ENCODE measurements around the gene TIMD4.
"Not testable (repeated sequence)": the region's sequence is repeated elsewhere in the genome, so short reads cannot be mapped to it uniquely, and the experiment has no call there.

TIMD4 gene

DNA sequence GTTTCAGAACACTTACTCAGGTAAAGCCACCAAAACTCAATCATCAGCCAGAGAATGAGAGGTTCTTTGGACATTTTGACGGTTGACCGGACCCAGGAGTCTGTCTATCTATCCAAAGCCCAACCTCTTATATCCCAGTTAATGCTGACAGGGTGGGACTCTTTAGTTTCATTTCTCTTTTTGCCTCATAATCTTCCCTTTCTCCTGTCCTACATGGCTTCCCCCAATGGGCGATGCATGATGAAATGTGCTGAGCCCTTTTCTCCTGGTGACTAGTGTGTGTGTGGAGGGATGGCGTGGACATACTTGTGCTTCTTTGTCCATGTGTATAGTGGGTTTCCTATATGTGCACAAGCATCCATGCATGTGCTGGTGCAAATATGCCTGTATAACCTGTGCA, at the start of gene TIMD4:
Gene TIMD4, minus strand, starts transcription at position 102 of the 400 bp plus-strand sequence. Its CDS starts 28 bp downstream, at position 74.
- DNase-seq, result no peak

DNA sequence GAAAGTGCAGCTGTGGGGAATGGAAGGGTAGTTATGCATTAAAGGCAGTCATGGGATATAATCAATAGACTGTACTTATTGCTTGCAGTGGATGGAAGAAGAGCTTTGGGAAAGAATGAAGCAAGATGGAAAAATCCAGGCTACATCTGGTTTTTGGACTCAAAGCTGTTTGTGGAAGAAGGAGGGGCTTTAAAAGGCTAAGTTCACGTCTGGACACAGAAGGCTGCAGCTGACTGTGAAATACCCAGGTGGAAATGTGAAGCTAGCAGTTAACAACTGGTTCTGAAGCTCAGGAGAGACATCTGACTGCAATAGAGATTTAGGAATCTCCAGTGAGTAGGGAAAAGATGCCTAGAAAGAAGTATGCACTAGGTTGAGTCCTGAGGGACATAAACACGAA, 43.2 kb upstream of the TIMD4 start:
- DNase-seq, result no peak

GRCh38 chr5:157004893-157005551, 42.0 kb upstream of the TIMD4 start:
- DNase-seq, result no peak

DNA sequence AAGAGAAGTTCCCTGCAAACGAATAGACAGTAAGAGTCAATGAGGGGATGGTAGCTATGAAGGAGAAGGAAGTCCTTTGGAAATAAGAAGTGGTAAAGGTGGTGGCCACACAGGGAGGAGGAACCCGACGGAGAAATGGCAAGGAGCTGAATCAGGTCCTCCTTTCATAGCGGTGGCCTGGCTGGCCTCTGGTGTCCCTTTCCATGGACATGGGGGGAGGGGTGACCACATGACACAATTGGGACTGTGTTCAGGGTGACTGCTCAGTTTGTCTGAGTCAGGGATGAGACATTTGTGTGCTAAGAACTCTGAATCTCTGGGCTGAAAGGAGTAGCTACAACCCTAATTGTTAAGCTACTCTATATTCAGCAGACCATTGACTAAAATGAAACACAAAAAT, 28.7 kb upstream of the TIMD4 start:
- DNase-seq, result no peak

- no peak for DNase-seq
These were observed 21.0 kb upstream of the TIMD4 start for GRCh38 chr5:156984064-156984463.

DNA sequence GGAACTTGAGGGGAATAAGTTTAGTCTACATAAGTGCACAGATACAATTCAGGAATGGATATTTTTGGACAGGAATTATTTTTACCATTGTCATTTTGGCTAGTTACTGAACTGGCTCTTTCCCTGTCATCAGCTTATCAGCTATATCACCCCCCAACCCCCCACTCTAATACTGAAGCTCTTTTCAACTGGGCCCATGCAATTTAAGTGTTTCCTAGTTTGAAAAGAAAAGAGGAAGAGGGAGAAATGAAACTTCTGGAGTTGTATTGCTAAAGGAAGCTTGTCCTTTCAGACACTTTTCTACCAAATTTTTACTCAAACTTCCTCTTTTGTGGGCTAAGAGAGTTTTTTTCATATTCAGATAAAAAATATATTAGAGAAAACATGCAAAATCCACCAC, 18.5 kb upstream of the TIMD4 start:
- no peak for DNase-seq

- no peak for DNase-seq
These were observed 11.3 kb upstream of the TIMD4 start for GRCh38 chr5:156974328-156974727.

- no peak for DNase-seq
These were observed 9.0 kb upstream of the TIMD4 start for GRCh38 chr5:156971848-156972525.

DNA sequence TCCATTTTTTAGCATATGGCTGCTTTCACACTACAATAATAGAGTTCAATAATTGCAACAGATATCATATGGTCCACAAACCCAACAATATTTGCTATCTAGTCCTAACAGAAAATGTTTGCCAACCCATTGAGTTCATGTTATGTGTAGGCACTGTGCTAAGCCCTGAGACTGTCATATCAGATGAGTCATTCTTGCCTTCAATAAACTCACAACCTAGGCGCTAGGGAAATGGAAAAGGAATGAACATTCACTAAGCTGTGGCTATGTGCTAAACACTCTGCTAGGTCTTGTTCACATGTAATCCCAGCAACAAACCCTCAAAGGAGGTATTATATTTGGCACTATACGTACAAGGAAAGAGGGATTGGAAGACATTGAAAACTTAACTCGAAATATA, 8.4 kb upstream of the TIMD4 start:
- no peak for DNase-seq

- DNase-seq, result not testable (repeated sequence)
These were observed 4.4 kb upstream of the TIMD4 start for GRCh38 chr5:156967386-156967785.

GRCh38 chr5:156956321-156956720, 6.7 kb downstream of the TIMD4 start:
- no peak for DNase-seq

DNA sequence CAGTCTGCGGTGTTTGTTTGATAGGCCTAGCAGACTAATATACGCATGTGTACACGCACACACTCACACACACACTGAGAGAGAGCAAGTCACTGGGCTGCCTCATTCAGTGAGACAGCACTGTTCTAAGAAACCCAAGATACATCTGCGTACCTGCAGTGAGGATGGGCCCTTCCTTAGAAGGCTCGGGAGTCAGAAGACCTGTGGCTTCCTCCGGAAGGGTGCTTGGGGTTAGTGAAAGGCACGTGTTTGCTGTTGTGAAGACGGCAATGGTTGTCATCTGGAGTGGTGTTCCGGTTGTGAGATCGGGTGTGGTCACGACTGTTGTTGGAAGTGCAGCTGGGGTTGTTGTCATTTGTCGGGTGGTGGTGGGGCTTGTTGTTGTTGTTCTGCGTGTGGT, 11.7 kb downstream of the TIMD4 start:
- no peak for DNase-seq

- DNase-seq, result no peak
These were observed 12.3 kb downstream of the TIMD4 start for GRCh38 chr5:156950716-156951115.

- DNase-seq, result no peak
These were observed 13.6 kb downstream of the TIMD4 start for GRCh38 chr5:156949424-156949823.

DNA sequence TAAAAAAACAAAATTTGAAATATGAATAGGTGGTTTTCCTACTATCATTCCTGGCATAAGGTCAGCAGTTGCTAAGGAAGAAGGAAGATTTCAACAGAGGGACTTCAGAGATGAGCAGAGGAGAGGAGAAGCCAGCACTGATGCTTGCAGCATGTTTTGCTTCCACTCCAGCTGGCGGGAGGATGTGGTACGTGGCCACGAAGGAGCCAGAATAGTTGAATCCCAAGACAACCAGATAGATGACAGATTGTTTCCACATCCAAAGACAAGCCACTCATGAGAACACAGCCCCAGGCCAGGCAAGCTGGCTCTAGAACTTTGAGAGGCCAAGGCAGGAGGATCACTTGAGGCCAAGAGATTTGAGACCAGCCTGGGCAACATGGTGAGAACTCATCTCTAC, 15.1 kb downstream of the TIMD4 start:
- DNase-seq, result no peak

GRCh38 chr5:156942064-156942463, 21.0 kb downstream of the TIMD4 start:
- no peak for DNase-seq

DNA sequence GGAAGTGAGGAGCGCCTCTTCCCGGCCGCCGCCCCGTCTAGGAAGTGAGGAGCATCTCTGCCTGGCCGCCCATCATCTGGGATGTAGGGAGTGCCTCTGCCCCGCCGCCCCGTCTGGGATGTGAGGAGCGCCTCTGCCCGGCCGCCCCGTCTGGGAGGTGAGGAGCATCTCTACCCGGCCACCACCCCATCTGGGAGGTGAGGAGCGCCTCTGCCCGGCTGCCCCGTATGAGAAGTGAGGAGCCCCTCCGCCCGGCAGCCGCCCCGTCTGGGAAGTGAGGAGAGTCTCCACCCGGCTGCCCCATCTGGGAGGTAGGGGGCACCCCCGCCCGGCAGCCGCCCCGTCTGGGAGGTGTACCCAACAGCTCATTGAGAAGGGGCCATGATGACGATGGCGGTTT, 22.6 kb downstream of the TIMD4 start:
- not testable (repeated sequence) for DNase-seq

DNA sequence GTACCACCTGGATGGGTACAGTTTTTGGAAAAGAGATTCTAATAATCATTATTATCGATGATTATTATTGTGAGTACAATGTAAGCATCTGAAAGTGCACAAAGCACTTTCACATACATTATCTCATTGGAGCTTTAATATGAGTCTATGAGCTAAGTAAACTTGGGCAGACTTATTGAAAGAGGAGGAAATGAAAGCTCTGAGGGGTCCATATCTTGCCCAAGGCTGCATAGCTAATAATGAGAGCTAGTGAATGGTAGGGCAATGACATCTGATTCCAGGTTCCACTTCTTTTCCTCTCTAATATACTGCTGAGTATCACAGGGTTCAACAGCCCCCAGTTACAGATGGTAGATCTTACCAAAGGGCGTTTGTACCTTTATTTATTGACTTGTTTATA, 26.1 kb downstream of the TIMD4 start:
- DNase-seq, result no peak

- DNase-seq, result peak; percentile 56
These were observed 28.4 kb downstream of the TIMD4 start for GRCh38 chr5:156934450-156935211.

- no peak for DNase-seq
These were observed 33.6 kb downstream of the TIMD4 start for GRCh38 chr5:156929366-156929948.

DNA sequence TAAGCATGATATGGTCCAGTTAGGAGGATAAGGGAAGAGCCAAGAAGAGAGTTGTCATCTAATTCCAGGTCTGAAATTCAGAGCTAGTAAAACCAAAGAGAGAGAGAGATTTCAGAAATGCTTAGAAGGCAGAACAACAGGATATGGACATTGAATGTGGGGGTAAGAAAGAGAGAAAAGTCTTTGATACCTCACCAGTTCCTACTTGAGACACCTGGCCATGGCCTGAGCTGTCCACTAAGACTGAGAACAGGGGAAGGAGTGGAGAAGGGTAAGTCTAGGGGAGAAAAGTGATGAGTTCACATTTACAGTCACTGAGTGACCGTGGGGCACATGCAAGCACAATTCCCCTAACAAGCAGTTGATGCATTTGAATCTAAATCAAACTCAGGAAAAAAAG, 35.5 kb downstream of the TIMD4 start:
- no peak for DNase-seq

- not testable (repeated sequence) for DNase-seq
These were observed 37.3 kb downstream of the TIMD4 start for GRCh38 chr5:156925767-156926166.

DNA sequence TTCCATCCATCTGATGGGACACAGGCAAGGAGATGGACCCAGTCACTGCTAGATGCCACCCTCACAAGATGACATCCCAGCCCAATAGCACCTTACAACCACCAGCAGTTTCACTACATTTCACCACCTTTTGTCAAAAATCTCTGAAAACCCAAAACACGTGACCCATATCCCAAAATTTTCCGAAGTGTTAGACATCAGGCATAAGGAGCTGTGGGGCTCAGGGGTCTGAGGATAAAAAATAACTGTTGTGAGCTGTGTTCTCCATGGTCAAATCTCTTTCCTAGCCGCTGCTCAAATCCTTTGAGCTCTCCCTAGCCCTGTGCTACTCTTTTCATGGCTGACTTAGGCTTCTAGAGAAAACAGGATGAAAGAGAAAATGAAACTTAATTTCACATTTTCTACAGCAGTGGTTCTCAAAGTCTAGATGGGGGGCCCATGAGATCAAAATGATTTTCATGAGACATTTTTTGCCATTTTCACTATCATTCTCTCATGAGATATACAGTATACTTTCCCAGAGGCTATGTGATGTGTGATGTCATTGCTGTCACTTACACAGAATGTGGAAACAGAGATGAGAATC, 40.7 kb downstream of the TIMD4 start:
- no peak for DNase-seq
